Occipital lobe (tissue), 2 donors: ENCODE measurements around the gene CACNA1I. TPM values are rescaled to one million over a fixed set of nuclear protein-coding genes. Genes with fewer than 3 reads are reported as not detected.

ENCODE experiments used
- DNase-seq: peaks from one replicate; lab custom pipeline; 2025; lab: John Stamatoyannopoulos, UW
- total RNA-seq: library from RNA; depleted of rRNA; stranded (reverse); fragments of >200 nt; gene quantifications from one replicate; pipeline ENCODE4 v1.2.3, GENCODE V29; 2014

The CACNA1I gene
- total RNA-seq, 1 donor from 2014 or later, result 6.7 TPM

GRCh38 chr22:39665661-39666431 lies 95.3 kb downstream of the CACNA1I start:
- DNase-seq, result no peak

- no peak for DNase-seq
These were observed 95.9 kb downstream of the CACNA1I start for GRCh38 chr22:39666495-39666894.

GRCh38 chr22:39666926-39667325 lies 96.4 kb downstream of the CACNA1I start:
- no peak for DNase-seq

GRCh38 chr22:39669432-39669831 lies 98.9 kb downstream of the CACNA1I start:
- no peak for DNase-seq

GRCh38 chr22:39671936-39672335 lies 101.4 kb downstream of the CACNA1I start:
- DNase-seq, result no peak

GRCh38 chr22:39674536-39674935 lies 104.0 kb downstream of the CACNA1I start:
- DNase-seq, result no peak

- DNase-seq, result no peak
These were observed 105.4 kb downstream of the CACNA1I start for GRCh38 chr22:39675947-39676346.

GRCh38 chr22:39677967-39678366 lies 107.4 kb downstream of the CACNA1I start:
- DNase-seq, result no peak

- DNase-seq, result no peak
These were observed 108.4 kb downstream of the CACNA1I start for GRCh38 chr22:39678862-39679490.

GRCh38 chr22:39679652-39680051 lies 109.1 kb downstream of the CACNA1I start:
- no peak for DNase-seq

- DNase-seq, result no peak
These were observed 109.9 kb downstream of the CACNA1I start for GRCh38 chr22:39680486-39680885.

GRCh38 chr22:39681038-39681861 lies 110.7 kb downstream of the CACNA1I start:
- DNase-seq, result no peak

- DNase-seq, result no peak
These were observed 112.4 kb downstream of the CACNA1I start for GRCh38 chr22:39682994-39683393.

- DNase-seq, result no peak
These were observed 113.1 kb downstream of the CACNA1I start for GRCh38 chr22:39683639-39684038.

- no peak for DNase-seq
These were observed 114.2 kb downstream of the CACNA1I start for GRCh38 chr22:39684702-39685281.

GRCh38 chr22:39685336-39686177 lies 115.0 kb downstream of the CACNA1I start:
- DNase-seq, result no peak

GRCh38 chr22:39686178-39686620 lies 115.6 kb downstream of the CACNA1I start:
- DNase-seq, result no peak

GRCh38 chr22:39686776-39687525 lies 116.4 kb downstream of the CACNA1I start:
- DNase-seq, result no peak

- DNase-seq, result no peak
These were observed 117.7 kb downstream of the CACNA1I start for GRCh38 chr22:39688186-39688785.

- DNase-seq, result peak; percentile 17
These were observed 118.9 kb downstream of the CACNA1I start for GRCh38 chr22:39689421-39689820.
